Vagina (tissue), 2 donors: ENCODE results near the gene PIEZO1.

Experiments used
- POLR2A ChIP-seq, 2 donors: fragments of 450-650 bp; IDR thresholded peaks; one replicate each; pipeline ENCODE4 v1.6.1; 2017; ENCODE audit warnings: antibody characterized with exemption in 2 of 2, mild to moderate bottlenecking in 2 of 2, moderate library complexity in 2 of 2
- TF ChIP-seq, protein P1 (sequence below), 3 experiments: fragments of 450-650 bp in 2 of 3; fragments of 200-600 bp in 1 of 3; sonication (generic) in 1 of 3; IDR thresholded peaks; one replicate each; pipeline ENCODE4 v1.5.1; 2017 to 2019; ENCODE audit warnings: antibody characterized with exemption in 3 of 3, mild to moderate bottlenecking in 2 of 3, moderate library complexity in 2 of 3

DNA sequence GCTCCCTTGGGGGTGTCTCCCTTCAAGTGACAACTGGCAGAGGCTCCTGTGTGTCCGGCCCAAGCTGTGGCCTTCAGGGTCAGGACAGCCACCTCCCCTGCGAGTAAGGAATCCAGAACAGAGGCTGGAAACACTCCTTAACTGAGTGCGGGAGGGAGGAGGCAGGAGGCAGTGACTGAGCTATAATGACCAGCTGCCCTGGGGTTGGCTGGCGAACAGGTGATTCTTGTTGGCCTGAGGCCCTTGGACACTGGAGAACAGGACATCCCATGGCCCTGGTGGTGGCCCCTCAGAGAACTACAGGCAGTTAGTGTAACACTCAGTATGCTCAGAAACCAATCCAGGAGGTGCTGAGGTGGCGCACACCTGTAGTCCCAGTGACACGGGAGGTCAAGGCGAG, 89.3 kb downstream of the PIEZO1 start:
- TF ChIP-seq, protein P1, sequence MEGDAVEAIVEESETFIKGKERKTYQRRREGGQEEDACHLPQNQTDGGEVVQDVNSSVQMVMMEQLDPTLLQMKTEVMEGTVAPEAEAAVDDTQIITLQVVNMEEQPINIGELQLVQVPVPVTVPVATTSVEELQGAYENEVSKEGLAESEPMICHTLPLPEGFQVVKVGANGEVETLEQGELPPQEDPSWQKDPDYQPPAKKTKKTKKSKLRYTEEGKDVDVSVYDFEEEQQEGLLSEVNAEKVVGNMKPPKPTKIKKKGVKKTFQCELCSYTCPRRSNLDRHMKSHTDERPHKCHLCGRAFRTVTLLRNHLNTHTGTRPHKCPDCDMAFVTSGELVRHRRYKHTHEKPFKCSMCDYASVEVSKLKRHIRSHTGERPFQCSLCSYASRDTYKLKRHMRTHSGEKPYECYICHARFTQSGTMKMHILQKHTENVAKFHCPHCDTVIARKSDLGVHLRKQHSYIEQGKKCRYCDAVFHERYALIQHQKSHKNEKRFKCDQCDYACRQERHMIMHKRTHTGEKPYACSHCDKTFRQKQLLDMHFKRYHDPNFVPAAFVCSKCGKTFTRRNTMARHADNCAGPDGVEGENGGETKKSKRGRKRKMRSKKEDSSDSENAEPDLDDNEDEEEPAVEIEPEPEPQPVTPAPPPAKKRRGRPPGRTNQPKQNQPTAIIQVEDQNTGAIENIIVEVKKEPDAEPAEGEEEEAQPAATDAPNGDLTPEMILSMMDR (IDR thresholded peaks at IDR 0.05) = no peak
- no peak for TF ChIP-seq POLR2A (IDR thresholded peaks at IDR 0.05)
